Endodermal cell (in vitro differentiated cells): Measurements from ENCODE around the gene CD6. TPM values are rescaled to one million over a fixed set of nuclear protein-coding genes. Genes with fewer than 3 reads are reported as not detected.

Source experiments
- DNase-seq: peaks from one replicate; pipeline ENCODE4 v3.0.0-alpha.2; 2017
- H3K27ac ChIP-seq: 2 replicates; pipeline ENCODE4 v1.5.1; 2013; ENCODE audit warnings: mild to moderate bottlenecking, low read depth, low read length, moderate library complexity
- H3K27me3 ChIP-seq: 2 replicates; pipeline ENCODE4 v1.6.1; 2013; ENCODE audit warnings: mild to moderate bottlenecking, low read length, moderate library complexity; ENCODE audit not compliant: insufficient read depth, control insufficient read depth, poor library complexity, severe bottlenecking
- H3K36me3 ChIP-seq: 2 replicates; pipeline ENCODE4 v1.7.0; 2013; ENCODE audit warnings: mild to moderate bottlenecking, low read length, moderate library complexity; ENCODE audit not compliant: control insufficient read depth, insufficient read depth
- H3K4me1 ChIP-seq: one replicate; pipeline ENCODE4 v1.7.0; 2013; ENCODE audit warnings: low read length; ENCODE audit not compliant: control insufficient read depth, insufficient read depth
- H3K4me3 ChIP-seq: 2 replicates; pipeline ENCODE4 v1.5.1; 2013; ENCODE audit warnings: mild to moderate bottlenecking, low read length, moderate library complexity
- H3K9ac ChIP-seq: 2 replicates; pipeline ENCODE4 v1.6.1; 2013; ENCODE audit warnings: mild to moderate bottlenecking, low read length, moderate library complexity; ENCODE audit not compliant: poor library complexity, severe bottlenecking; ENCODE audit errors: extremely low read depth
- H3K9me3 ChIP-seq: 2 replicates; pipeline ENCODE4 v1.6.1; 2013; ENCODE audit warnings: mild to moderate bottlenecking, low read length, moderate library complexity; ENCODE audit not compliant: control insufficient read depth
- H3K27ac Mint-ChIP-seq: 2 replicates; pipeline ENCODE4 v1.8.0; 2020; ENCODE audit warnings: mixed read lengths
- H3K27me3 Mint-ChIP-seq: 2 replicates; pipeline ENCODE4 v1.8.0; 2021; ENCODE audit warnings: mild to moderate bottlenecking, mixed read lengths; ENCODE audit not compliant: insufficient read depth
- H3K36me3 Mint-ChIP-seq: 2 replicates; pipeline ENCODE4 v1.8.0; 2020; ENCODE audit warnings: low read depth, mixed read lengths
- H3K4me1 Mint-ChIP-seq: 2 replicates; pipeline ENCODE4 v1.8.0; 2020; ENCODE audit warnings: mixed read lengths
- H3K4me3 Mint-ChIP-seq: 2 replicates; pipeline ENCODE4 v1.8.0; 2020; ENCODE audit warnings: mild to moderate bottlenecking, moderate library complexity, mixed read lengths
- H3K9me3 Mint-ChIP-seq: 2 replicates; pipeline ENCODE4 v1.8.0; 2020; ENCODE audit warnings: mild to moderate bottlenecking, mixed read lengths
- whole genome bisulfite sequencing, 2 experiments: methylation state at CpG; one replicate each; pipeline versions ENCODE4 v1.1.5 to v1.1.7; 2013; ENCODE audit warnings: missing lambda C conversion rate in 2 of 2, mixed read lengths in 1 of 2; ENCODE audit not compliant: insufficient coverage in 1 of 2, insufficient read length in 1 of 2; 5-methylcytosine and 5-hydroxymethylcytosine counted together
- total RNA-seq, 2 donors: library from RNA; stranded (reverse); fragmentation: NEBNext Ultra II Directional in 1 of 2; extraction: Animal tissue kit (Norgen Biotek cat#: 25700) in 1 of 2; gene quantifications; 2 replicates in 1 of 2; 3 replicates in 1 of 2; pipeline ENCODE4 v1.2.1, GENCODE V29; 2021
- TF ChIP-seq, protein P1 (sequence below): fragments of 200-600 bp; sonication (generic); conservative IDR thresholded peaks from 2 replicates; pipeline ENCODE4 v1.5.0; 2021; ENCODE audit warnings: antibody characterized with exemption, mild to moderate bottlenecking

CD6 gene
- total RNA-seq, 2 donors from 2014 or later: 1.5 to 1.6 TPM

DNA sequence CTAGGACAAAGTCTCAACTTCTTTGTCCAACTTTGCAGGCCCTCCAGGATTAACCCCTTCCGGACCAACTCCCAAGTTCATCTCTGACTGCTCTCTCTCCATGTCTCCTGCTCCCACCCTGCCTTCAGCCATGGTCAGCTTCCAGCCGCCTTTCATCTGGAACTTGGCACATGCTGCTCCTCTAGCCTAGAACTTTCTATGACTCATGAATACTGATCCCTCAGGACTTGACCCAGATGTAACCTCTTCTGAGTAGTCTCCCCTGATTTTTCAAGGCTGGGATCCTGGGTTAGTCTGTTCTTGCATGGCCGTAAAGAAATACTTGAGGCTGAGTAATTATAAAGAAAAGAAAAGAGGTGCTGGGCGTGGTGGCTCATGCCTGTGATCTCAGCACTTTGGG lies 14.3 kb upstream of the CD6 start:
- Mint-ChIP-seq H3K4me1 (no peaks in the 10 kb centered on the region), H3K27ac (no peak overlapping the region), H3K27me3 (peaks cover 59% of the 10 kb centered on the region), H3K9me3 (no peaks in the 10 kb centered on the region), H3K4me3 (no peak overlapping the region), H3K36me3 (no peaks in the 10 kb centered on the region)
- H3K9ac ChIP-seq: no peak overlapping the region
- H3K36me3 ChIP-seq: no peaks in the 10 kb centered on the region
- H3K27ac ChIP-seq: no peak overlapping the region
- H3K4me1 ChIP-seq: no peaks in the 10 kb centered on the region
- no peak overlapping the region for H3K4me3 ChIP-seq
- no peaks in the 10 kb centered on the region for H3K9me3 ChIP-seq
- TF ChIP-seq, protein P1, sequence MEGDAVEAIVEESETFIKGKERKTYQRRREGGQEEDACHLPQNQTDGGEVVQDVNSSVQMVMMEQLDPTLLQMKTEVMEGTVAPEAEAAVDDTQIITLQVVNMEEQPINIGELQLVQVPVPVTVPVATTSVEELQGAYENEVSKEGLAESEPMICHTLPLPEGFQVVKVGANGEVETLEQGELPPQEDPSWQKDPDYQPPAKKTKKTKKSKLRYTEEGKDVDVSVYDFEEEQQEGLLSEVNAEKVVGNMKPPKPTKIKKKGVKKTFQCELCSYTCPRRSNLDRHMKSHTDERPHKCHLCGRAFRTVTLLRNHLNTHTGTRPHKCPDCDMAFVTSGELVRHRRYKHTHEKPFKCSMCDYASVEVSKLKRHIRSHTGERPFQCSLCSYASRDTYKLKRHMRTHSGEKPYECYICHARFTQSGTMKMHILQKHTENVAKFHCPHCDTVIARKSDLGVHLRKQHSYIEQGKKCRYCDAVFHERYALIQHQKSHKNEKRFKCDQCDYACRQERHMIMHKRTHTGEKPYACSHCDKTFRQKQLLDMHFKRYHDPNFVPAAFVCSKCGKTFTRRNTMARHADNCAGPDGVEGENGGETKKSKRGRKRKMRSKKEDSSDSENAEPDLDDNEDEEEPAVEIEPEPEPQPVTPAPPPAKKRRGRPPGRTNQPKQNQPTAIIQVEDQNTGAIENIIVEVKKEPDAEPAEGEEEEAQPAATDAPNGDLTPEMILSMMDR: no peak
- no peak for DNase-seq
- 89 to 97% methylated on average over 4 of the region's 4 CpGs for WGBS, 2 experiments
- peaks cover 41% of the 10 kb centered on the region for H3K27me3 ChIP-seq

DNA sequence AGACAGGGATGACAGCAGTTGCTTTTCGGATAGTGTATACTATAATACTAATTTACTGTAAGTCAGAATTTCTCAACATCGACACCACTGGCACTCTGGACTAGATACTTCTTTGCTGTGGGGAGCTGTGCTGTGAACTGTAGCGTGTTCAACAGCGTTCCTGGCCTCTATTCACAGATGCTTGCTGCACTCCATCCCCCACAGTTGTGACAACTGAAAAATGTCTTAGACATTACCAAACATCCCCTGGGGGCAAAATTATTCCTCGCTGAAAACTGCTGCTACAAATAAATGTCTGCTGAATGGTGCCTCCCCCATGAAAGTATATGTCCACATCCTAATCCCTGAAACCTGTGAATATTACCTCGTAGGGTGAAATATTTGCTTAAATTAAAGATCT lies 12.0 kb upstream of the CD6 start:
- Histone ChIP-seq H3K9ac (no peak overlapping the region), H3K9me3 (no peaks in the 10 kb centered on the region), H3K36me3 (no peaks in the 10 kb centered on the region), H3K4me3 (no peak overlapping the region), H3K27ac (no peak overlapping the region), H3K4me1 (no peaks in the 10 kb centered on the region), H3K27me3 (peaks cover 25% of the 10 kb centered on the region)
- no peak overlapping the region for H3K4me3 Mint-ChIP-seq
- H3K4me1 Mint-ChIP-seq: no peaks in the 10 kb centered on the region
- peaks cover 45% of the 10 kb centered on the region for H3K27me3 Mint-ChIP-seq
- WGBS, 2 experiments: 80 to 92% methylated on average over 5 to 6 of the region's 6 CpGs
- no peaks in the 10 kb centered on the region for H3K9me3 Mint-ChIP-seq
- TF ChIP-seq, protein P1: no peak
- no peak overlapping the region for H3K27ac Mint-ChIP-seq
- H3K36me3 Mint-ChIP-seq: no peaks in the 10 kb centered on the region
- DNase-seq: no peak

DNA sequence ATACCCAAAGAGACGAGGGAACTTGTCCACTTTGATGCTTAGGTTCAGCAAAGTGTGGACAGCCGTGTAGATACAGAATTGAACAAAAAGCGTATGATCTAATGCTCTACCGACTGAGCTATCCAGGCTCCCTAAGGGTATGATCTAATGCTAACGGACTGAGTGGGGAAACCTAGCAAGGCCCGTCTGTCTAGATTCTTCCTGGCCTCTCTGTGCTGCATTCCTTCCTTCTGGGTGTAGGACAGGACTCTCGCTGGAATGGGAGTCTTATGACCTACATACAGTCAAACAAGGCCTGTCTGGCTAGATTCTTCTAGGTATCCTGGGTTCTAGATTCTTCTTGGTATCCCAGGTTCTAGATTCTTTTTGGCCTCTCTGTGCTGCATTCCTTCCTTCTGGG lies 11.1 kb upstream of the CD6 start:
- H3K27ac Mint-ChIP-seq: no peak overlapping the region
- WGBS, 2 experiments: 86 to 90% methylated on average over 7 of the region's 7 CpGs

More for the DNA sequence above, 11.1 kb upstream of the CD6 start:
- TF ChIP-seq, protein P1: no peak
- no peaks in the 10 kb centered on the region for H3K4me1 ChIP-seq
- Mint-ChIP-seq H3K4me1 (no peaks in the 10 kb centered on the region), H3K4me3 (no peak overlapping the region), H3K36me3 (no peaks in the 10 kb centered on the region), H3K27me3 (peaks cover 45% of the 10 kb centered on the region), H3K9me3 (no peaks in the 10 kb centered on the region)
- no peak overlapping the region for H3K27ac ChIP-seq
- no peak overlapping the region for H3K9ac ChIP-seq
- H3K4me3 ChIP-seq: no peak overlapping the region
- peaks cover 25% of the 10 kb centered on the region for H3K27me3 ChIP-seq
- no peaks in the 10 kb centered on the region for H3K36me3 ChIP-seq
- no peak for DNase-seq
- H3K9me3 ChIP-seq: no peaks in the 10 kb centered on the region
